ENCODE results near the gene GAN.
"Not testable (repeated sequence)": the region's sequence is repeated elsewhere in the genome, so short reads cannot be mapped to it uniquely, and the experiment has no call there.

The GAN gene

DNA sequence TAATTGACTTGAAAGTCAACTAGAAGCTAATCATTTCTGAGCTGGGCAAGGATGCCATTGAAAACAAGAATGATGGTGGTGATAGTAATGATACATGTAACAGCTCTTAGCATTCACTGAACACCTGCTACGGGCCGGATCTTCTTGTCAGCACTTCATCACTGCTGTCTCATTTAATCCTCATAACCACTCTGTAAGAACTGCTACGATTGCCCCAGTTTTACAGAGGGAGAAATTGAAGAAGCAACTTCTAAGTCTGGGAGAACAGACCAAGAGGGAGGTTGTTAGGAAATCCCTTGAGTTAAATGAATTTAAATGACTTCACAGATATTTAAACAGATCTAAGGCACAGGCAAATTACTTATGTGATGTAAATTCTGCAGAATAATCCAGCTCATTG is 7.0 kb upstream of the GAN start:
- no peak for DNase-seq (ENCODE audit: low spot score)

DNA sequence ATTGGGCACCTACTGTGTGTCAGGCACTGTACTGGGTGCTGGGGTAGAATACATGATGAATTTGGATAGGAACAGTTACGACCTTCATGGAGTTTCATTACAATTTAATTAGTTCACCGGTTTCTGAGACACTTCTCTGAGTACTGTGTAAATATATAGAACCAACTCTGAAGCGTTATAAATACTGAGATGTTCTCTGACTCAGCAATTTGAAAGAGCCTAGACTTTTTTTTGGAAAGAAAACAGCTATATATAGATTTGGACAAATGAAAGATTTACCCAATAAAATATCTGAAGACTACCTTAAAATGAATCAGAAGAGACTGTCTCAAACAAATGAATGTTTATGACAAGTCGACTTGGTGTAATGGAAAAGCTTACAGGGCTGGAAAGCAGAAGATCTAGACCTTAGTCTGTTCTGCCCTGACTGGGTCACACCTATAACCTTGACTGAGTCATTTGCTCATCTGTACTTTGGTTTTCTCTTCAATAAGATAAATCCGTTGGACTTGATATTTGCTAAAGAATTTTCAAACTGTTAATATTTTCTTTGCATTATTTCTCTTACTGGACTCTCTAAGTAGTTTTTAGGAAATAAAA is 4.6 kb upstream of the GAN start:
- DNase-seq (ENCODE audit: low spot score): no peak

DNA sequence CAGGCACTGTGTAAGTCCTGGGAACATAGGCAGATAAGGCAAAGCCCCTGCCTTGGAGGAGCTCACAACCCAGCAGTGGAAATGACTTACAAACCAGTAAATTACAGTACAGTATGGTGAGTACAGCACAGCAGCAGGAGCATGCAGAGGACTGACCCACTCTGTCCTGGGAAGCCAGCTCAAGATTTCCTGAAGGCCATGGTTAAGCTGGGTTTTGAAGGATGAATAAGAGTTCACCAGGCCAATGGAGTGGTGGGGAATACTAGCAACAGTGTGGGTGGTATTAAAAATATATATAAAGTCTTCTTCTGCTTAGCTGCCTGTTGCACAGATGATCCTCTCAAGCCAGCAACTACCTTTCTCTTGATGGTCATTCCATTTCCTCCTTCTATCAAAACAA is 3.0 kb upstream of the GAN start:
- no peak for DNase-seq (ENCODE audit: low spot score)

- no peak for DNase-seq (ENCODE audit: low spot score)
Observed at GRCh38 chr16:81313701-81314602, 810 bp upstream of the GAN start.

GRCh38 chr16:81315271-81316175 is 761 bp downstream of the GAN start:
- peak; percentile 73 for DNase-seq (ENCODE audit: low spot score)

GRCh38 chr16:81316176-81316496 is 1.4 kb downstream of the GAN start:
- DNase-seq (ENCODE audit: low spot score): no peak

DNA sequence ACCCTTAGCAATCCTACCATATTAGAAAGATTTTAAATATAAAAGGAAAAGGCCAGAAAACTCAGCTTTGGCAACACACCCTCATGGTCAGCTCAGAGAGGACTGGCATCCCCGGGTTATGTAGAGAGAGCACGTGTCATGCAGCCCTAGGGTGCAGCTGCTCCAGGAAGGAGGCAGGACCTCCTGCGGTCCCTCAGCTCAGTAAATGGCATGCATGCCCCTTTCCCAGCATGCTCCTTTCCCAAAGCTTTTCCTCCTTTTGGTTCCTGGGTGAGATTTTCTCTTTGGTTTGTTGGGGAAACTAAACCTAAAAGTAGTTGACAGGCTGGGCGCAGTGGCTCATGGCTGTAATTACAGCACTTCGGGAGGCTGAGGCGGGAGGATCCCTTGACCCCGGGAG is 3.9 kb downstream of the GAN start:
- DNase-seq (ENCODE audit: low spot score): no peak

GRCh38 chr16:81319221-81319912 is 4.6 kb downstream of the GAN start:
- DNase-seq (ENCODE audit: low spot score): no peak

DNA sequence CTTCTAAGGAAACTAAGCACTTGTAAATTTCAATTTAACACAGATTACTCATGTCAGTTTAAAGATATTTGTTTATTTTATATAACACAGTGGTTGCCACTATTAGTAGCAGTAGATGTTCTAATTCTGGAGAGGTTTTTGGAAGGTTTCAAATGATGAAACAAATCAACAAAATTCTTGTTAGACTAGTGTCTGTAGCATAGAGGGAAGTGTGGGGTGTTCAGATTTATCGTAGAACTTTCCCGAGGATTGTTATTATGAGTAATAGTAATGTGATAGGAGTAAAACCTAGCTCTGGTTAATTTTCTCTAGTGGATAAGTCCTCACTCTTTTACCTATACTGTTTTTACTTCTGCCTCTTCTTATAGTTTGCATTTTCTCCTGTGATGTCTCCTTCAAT is 6.3 kb downstream of the GAN start:
- DNase-seq (ENCODE audit: low spot score): no peak

GRCh38 chr16:81321536-81321935 is 6.8 kb downstream of the GAN start:
- DNase-seq (ENCODE audit: low spot score): no peak

DNA sequence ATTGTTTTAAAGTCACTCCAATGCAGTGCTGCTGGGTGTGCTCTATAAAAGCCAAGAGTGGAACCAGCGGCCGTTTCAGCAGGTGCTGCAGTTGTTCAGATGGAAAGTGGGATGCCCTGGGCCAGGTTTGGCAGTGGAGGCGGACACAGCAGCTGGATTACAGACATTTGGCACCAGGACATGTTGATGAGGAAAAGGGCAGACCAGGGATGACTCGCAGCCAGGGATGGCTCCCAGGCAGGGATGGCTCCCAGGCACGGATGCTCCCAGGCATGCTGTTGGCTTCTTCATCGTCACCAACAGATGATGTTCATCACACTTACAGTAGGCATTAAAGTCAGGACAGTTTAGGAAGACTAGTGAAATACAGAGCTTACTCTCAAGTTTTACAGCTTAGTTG is 10.0 kb downstream of the GAN start:
- DNase-seq (ENCODE audit: low spot score): no peak

- DNase-seq (ENCODE audit: low spot score): no peak
Observed at GRCh38 chr16:81327011-81327410, 12.2 kb downstream of the GAN start.

- no peak for DNase-seq (ENCODE audit: low spot score)
Observed at GRCh38 chr16:81327447-81328196, 12.9 kb downstream of the GAN start.

- no peak for DNase-seq (ENCODE audit: low spot score)
Observed at GRCh38 chr16:81329947-81330346, 15.2 kb downstream of the GAN start.

- DNase-seq (ENCODE audit: low spot score): no peak
Observed at GRCh38 chr16:81333356-81333755, 18.6 kb downstream of the GAN start.

DNA sequence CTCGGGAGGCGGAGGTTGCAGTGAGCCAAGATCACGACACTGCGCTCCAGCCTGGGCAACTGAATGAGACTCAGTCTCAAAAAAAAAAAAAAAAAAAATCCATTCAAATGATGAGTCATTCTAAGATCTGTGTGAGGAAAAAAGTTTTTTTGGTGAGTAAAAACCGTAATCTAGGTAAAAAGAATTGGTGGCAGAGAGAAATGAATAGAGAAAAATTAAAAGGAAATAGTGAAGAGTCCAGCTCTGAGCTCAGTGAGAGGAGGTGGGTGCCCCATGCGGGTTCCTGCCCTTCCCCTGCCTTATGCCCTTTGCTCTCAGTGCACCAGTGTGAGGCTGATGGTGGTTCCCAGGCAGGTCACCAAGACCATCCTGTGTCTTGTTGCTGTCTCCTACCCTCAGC is 20.9 kb downstream of the GAN start:
- DNase-seq (ENCODE audit: low spot score): no peak

DNA sequence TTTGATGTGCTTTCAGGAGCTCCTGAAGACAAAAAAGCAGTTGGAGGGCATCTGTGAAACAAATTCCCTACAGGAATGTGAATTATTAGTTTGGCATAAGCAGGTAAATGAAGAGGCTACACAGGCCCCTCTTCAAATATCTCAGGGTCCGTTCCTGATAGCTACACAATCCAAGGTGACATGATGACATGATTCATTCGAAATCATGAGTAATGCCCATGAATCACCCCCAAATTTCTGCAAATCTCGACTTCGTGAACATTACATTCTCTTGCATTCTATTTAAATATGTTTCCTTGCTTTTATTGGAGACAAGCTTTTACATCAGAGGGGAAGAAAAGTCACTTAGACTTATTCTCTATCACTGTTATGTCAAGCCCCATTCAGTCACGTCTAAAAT is 22.3 kb downstream of the GAN start:
- DNase-seq (ENCODE audit: low spot score): no peak

DNA sequence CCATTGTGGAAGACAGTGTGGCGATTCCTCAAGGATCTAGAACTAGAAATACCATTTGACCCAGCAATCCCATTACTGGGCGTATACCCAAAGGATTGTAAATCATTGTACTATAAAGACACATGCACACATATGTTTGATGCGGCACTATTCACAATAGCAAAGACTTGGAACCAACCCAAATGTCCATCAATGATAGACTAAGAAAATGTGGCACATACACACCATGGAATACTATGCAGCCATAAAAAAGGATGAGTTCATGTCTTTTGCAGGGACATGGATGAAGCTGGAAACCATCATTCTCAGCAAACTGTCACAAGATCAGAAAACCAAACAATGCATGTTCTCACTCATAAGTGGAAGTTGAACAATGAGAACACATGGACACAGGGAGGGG is 30.4 kb downstream of the GAN start:
- DNase-seq (ENCODE audit: low spot score): not testable (repeated sequence)

DNA sequence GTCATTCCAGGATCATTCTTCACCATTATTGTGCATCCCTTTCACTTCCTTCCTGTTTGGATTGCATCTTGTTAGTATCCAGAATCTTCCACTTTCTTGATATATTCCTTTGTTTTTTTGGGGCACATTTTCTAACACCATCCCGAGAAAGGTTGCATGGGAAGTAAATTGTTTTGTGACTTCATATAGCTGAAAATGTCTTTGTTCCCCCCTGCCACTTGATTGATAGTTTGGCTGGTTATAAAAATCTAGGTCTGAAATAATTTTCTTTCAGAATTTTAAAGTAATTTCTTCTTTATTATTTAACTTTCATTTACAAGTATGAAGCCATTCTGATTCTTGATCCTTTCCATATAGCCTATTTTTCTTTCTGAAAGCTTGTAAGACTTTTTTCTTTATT is 32.7 kb downstream of the GAN start:
- DNase-seq (ENCODE audit: low spot score): no peak

GRCh38 chr16:81349608-81350305 is 35.0 kb downstream of the GAN start:
- no peak for DNase-seq (ENCODE audit: low spot score)

DNA sequence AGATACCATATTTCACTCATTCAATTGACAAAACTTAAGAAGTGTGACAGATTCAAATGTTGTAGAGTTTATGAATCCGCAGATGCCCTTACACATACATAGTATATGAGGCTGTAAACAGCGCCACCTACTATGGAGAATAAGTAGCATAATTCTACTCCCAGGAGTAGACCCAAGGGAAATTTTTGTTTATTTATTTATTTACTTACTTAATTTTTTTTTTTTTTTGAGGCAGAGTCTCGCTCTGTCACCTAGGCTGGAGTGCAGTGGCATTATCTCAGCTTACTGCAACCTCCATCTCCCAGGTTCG is 35.5 kb downstream of the GAN start:
- no peak for DNase-seq (ENCODE audit: low spot score)
